B cell (primary cell): Measurements from ENCODE around the gene BBS2. TPM values are rescaled to one million over a fixed set of nuclear protein-coding genes. Genes with fewer than 3 reads are reported as not detected.

ENCODE experiments used
- ATAC-seq: fragments of 200-7000 bp; cut with Tn5 transposase; one replicate; pipeline ENCODE4 v1.10.0; 2021; ENCODE audit warnings: low read depth, mild to moderate bottlenecking, moderate number of reproducible peaks, moderate library complexity
- CTCF ChIA-PET: fragments of 350-600 bp; sonication (Branson Sonifier 250); formaldehyde crosslinking; loops from one replicate; lab custom pipeline; 2021; ENCODE audit warnings: antibody characterized with exemption, inconsistent platforms; lab: Charles Lee
- POLR2A ChIA-PET: fragments of 350-600 bp; sonication (Branson Sonifier 250); formaldehyde crosslinking; loops from one replicate; lab custom pipeline; 2021; ENCODE audit warnings: antibody characterized with exemption; lab: Charles Lee
- DNase-seq: peaks from one replicate; pipeline ENCODE4 v3.0.0; 2013
- H2AFZ ChIP-seq: 2 replicates; pipeline ENCODE4 v1.6.1; 2012; ENCODE audit warnings: mild to moderate bottlenecking, low read depth, low read length; ENCODE audit not compliant: insufficient read depth, poor library complexity, severe bottlenecking
- H3K27ac ChIP-seq, 2 donors: 1 replicate in 1 of 2; 2 replicates in 1 of 2; pipeline ENCODE4 v1.5.1; 2012 to 2013; ENCODE audit warnings: low read length in 2 of 2, mild to moderate bottlenecking in 2 of 2, moderate library complexity in 1 of 2
- H3K27me3 ChIP-seq, 4 experiments: fragments of 200-600 bp in 1 of 4; sonication (generic) in 1 of 4; replicated peaks in 1 of 4; 1 replicate in 2 of 4; 2 replicates in 2 of 4; pipeline versions ENCODE4 v1.6.1 to v1.7.0; 2013 to 2016; ENCODE audit warnings: low read length in 3 of 4, mild to moderate bottlenecking in 2 of 4, mixed read lengths in 1 of 4, moderate library complexity in 1 of 4; ENCODE audit not compliant: insufficient read depth in 4 of 4, control insufficient read depth in 3 of 4; ENCODE audit errors: control extremely low read depth in 1 of 4
- H3K36me3 ChIP-seq, 2 experiments: replicated peaks in 1 of 2; 1 replicate in 1 of 2; 2 replicates in 1 of 2; pipeline versions ENCODE4 v1.6.1 to v1.7.1; 2013; ENCODE audit warnings: low read length in 1 of 2; ENCODE audit not compliant: insufficient read depth in 2 of 2, control insufficient read depth in 1 of 2; ENCODE audit errors: control extremely low read depth in 1 of 2, extremely low read depth in 1 of 2
- H3K4me1 ChIP-seq, 2 donors: fragments of 200-600 bp in 1 of 2; sonication (generic) in 1 of 2; 1 replicate in 1 of 2; 2 replicates in 1 of 2; pipeline versions ENCODE4 v1.5.1 to v1.6.1; 2013 to 2017; ENCODE audit warnings: low read length in 2 of 2; ENCODE audit not compliant: control insufficient read depth in 2 of 2, insufficient read depth in 2 of 2
- H3K4me2 ChIP-seq: replicated peaks from 2 replicates; pipeline ENCODE3; 2012; ENCODE audit warnings: mild to moderate bottlenecking, low read depth, low read length; ENCODE audit not compliant: poor library complexity, severe bottlenecking
- H3K4me3 ChIP-seq, 5 experiments: fragments of 200-600 bp in 1 of 5; sonication (generic) in 1 of 5; 1 replicate in 3 of 5; 2 replicates in 2 of 5; pipeline versions ENCODE4 v1.5.1 to v1.7.0; 2011 to 2016; ENCODE audit warnings: low read length in 4 of 5, mild to moderate bottlenecking in 4 of 5, low read depth in 2 of 5, control low read depth in 1 of 5, moderate library complexity in 1 of 5; ENCODE audit not compliant: insufficient read depth in 1 of 5; ENCODE audit errors: control extremely low read depth in 1 of 5, extremely low read depth in 1 of 5
- H3K79me2 ChIP-seq: fragments of 200-600 bp; sonication (generic); one replicate; pipeline ENCODE4 v1.6.0; 2016; ENCODE audit warnings: low read length; ENCODE audit not compliant: control insufficient read depth, insufficient read depth
- H3K9ac ChIP-seq: fragments of 200-600 bp; sonication (generic); 2 replicates; pipeline ENCODE4 v1.6.1; 2017; ENCODE audit warnings: mild to moderate bottlenecking, low read length, moderate library complexity
- H3K9me3 ChIP-seq, 3 donors: one replicate each; pipeline versions ENCODE4 v1.6.1 to v1.7.1; 2013; ENCODE audit warnings: low read length in 2 of 3; ENCODE audit not compliant: control insufficient read depth in 2 of 3, insufficient read depth in 1 of 3; ENCODE audit errors: control extremely low read depth in 1 of 3
- H4K20me1 ChIP-seq: 2 replicates; pipeline ENCODE4 v1.6.0; 2012; ENCODE audit warnings: mild to moderate bottlenecking, low read length; ENCODE audit not compliant: insufficient read depth, control insufficient read depth, poor library complexity, severe bottlenecking
- H3K27ac Mint-ChIP-seq: one replicate; pipeline ENCODE4 v1.8.0; 2021; ENCODE audit warnings: mixed read lengths
- H3K27me3 Mint-ChIP-seq: one replicate; pipeline ENCODE4 v1.8.0; 2021; ENCODE audit warnings: mixed read lengths
- H3K4me1 Mint-ChIP-seq: one replicate; pipeline ENCODE4 v1.8.0; 2021; ENCODE audit warnings: mixed read lengths
- H3K4me3 Mint-ChIP-seq: one replicate; pipeline ENCODE4 v1.8.0; 2021; ENCODE audit warnings: mixed read lengths
- H3K9me3 Mint-ChIP-seq: one replicate; pipeline ENCODE4 v1.8.0; 2022; ENCODE audit warnings: mixed read lengths; ENCODE audit not compliant: insufficient read depth
- EZH2 ChIP-seq: IDR thresholded peaks from 2 replicates; pipeline ENCODE4 v1.6.1; 2012; ENCODE audit warnings: borderline replicate concordance, low read depth, mild to moderate bottlenecking, moderate library complexity, low read length; ENCODE audit not compliant: insufficient read depth, poor library complexity, severe bottlenecking
- WGBS: methylation state at CpG from one replicate; pipeline ENCODE4 v1.1.5; 2013; ENCODE audit warnings: missing lambda C conversion rate; ENCODE audit not compliant: insufficient coverage; 5-methylcytosine and 5-hydroxymethylcytosine counted together
- intact Hi-C: fragments of 100-400 bp; cut with micrococcal nuclease; formaldehyde crosslinking; loops from one replicate; pipeline ENCODE4 v1.10.0; 2022
- polyA plus RNA-seq: library from polyadenylated mRNA; depleted of rRNA; stranded (reverse); fragments of >200 nt; gene quantifications from 2 replicates; pipeline ENCODE4 v1.2.3, GENCODE V29; 2012
- total RNA-seq, 2 donors: library from RNA; stranded (reverse); fragments of 120-200 nt in 1 of 2; gene quantifications; 1 replicate in 1 of 2; 2 replicates in 1 of 2; pipeline versions ENCODE4 v1.2.3 to v1.2.4, GENCODE V29; 2013 to 2022
- TF ChIP-seq, protein P1 (sequence below): fragments of 200-600 bp; IDR thresholded peaks from one replicate; pipeline ENCODE4 v1.8.0; 2022; ENCODE audit warnings: antibody characterized with exemption, mild to moderate bottlenecking

Gene BBS2
- total and polyA plus RNA-seq, 2 donors (not counting 1 experiment from before 2014, with no cell fraction given) = 49.4 to 63.4 TPM

DNA sequence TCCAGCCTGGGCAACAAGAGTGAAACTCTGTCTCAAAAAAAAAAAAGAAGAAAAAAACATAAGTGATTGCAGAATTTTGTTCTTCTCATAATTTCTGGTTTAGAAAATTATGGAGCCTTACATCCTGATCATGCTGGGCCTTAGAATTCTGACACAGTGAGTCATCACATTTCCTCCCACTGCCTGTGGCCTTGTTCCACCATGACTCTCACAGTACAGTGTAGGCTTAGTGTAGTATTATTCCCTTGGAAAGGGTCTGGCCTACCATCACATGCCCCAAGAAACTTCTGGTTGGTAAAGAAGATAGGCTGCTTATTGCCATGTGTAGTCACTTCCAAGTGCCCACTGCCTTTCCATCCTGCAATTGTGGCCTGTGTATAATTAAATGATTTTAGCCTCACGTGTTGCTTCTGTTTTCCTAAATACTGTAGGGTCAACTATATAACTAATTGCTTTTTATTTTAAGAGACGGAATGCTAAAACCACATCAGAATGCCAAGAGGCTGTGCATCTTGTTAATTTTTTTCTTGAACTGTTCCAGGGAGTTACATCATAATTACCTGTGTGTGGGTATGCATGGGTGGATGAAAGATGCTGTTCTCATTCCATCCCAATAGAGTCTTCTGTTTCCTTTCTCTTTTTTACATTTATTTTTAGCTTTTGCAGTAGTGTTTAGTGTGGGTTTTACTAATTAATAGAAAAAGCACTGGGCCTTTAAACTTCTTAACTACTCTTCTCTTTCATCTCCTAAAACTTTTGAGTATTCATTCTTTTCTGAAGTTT is 42.5 kb downstream of the BBS2 start:
- intact Hi-C loops = no loop called here
- H3K27ac ChIP-seq = no peak overlapping the region
- no peaks in the 10 kb centered on the region for H3K4me1 Mint-ChIP-seq
- no peak overlapping the region for H2AFZ ChIP-seq
- H3K4me2 ChIP-seq = no peak overlapping the region
- H3K9me3 ChIP-seq = no peaks in the 10 kb centered on the region
- H3K79me2 ChIP-seq = no peaks in the 10 kb centered on the region
- H3K4me3 ChIP-seq = no peak overlapping the region
- ChIA-PET POLR2A (no interaction called here), CTCF (no interaction called here)
- no peaks in the 10 kb centered on the region for H3K9me3 Mint-ChIP-seq
- DNase-seq = no peak
- no peaks in the 10 kb centered on the region for H3K27me3 ChIP-seq
- no peaks in the 10 kb centered on the region for H4K20me1 ChIP-seq
- H3K4me3 Mint-ChIP-seq = no peak overlapping the region
- peaks cover 0 to 42% of the 10 kb centered on the region in 2 experiments for H3K36me3 ChIP-seq
- no peak overlapping the region for H3K27ac Mint-ChIP-seq
- TF ChIP-seq, protein P1, sequence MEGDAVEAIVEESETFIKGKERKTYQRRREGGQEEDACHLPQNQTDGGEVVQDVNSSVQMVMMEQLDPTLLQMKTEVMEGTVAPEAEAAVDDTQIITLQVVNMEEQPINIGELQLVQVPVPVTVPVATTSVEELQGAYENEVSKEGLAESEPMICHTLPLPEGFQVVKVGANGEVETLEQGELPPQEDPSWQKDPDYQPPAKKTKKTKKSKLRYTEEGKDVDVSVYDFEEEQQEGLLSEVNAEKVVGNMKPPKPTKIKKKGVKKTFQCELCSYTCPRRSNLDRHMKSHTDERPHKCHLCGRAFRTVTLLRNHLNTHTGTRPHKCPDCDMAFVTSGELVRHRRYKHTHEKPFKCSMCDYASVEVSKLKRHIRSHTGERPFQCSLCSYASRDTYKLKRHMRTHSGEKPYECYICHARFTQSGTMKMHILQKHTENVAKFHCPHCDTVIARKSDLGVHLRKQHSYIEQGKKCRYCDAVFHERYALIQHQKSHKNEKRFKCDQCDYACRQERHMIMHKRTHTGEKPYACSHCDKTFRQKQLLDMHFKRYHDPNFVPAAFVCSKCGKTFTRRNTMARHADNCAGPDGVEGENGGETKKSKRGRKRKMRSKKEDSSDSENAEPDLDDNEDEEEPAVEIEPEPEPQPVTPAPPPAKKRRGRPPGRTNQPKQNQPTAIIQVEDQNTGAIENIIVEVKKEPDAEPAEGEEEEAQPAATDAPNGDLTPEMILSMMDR = no peak
- no peak for TF ChIP-seq EZH2
- no peaks in the 10 kb centered on the region for H3K27me3 Mint-ChIP-seq
- no peak for ATAC-seq
- no peak overlapping the region for H3K9ac ChIP-seq
- WGBS = 100% methylated on average over 1 of the region's 2 CpGs
- H3K4me1 ChIP-seq = no peaks in the 10 kb centered on the region

DNA sequence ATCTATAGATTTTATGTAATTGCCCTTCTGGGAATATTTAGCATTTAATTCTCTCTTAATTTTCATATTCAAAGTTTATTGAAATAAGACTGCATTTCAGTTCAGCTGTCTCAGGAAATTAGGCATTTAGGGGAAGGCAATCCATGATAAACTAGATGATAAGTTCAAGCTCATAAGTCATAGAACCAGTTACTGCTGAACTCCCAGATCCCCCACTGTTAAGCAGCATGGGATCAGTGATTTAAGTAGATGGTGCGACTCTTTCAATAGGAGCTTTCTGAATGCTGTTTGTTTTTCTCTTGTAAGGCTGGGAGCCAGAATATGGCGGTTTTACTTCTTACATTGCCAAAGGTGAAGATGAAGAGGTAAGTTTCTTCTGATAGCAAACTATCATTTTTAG is 44.6 kb downstream of the BBS2 start:
- no peak overlapping the region for H3K4me2 ChIP-seq
- H3K36me3 ChIP-seq = peaks cover 9 to 56% of the 10 kb centered on the region in 2 experiments
- H3K4me1 Mint-ChIP-seq = no peaks in the 10 kb centered on the region
- no peak for TF ChIP-seq EZH2
- TF ChIP-seq, protein P1 = no peak
- intact Hi-C loops = no loop called here
- no peaks in the 10 kb centered on the region for H3K4me1 ChIP-seq
- H3K9ac ChIP-seq = no peak overlapping the region
- CTCF ChIA-PET = interaction anchor here (0.6 to 1.1 kb wide), 2 partner anchors 126 to 227 kb away, joined by 3 to 6 read pairs; no protein-coding TSS in a partner anchor
- no CpG with 5 or more reads among the region's 2 CpGs for WGBS
- no peaks in the 10 kb centered on the region for H3K9me3 Mint-ChIP-seq
- DNase-seq (no peak), ATAC-seq (no peak)
- no peaks in the 10 kb centered on the region for H3K79me2 ChIP-seq
- H3K27ac Mint-ChIP-seq = peak overlapping the region; percentile 28
- no peak overlapping the region for H3K4me3 ChIP-seq
- H2AFZ ChIP-seq = no peak overlapping the region
- H3K27ac ChIP-seq = no peak overlapping the region
- H4K20me1 ChIP-seq = no peaks in the 10 kb centered on the region
- POLR2A ChIA-PET = no interaction called here
- no peaks in the 10 kb centered on the region for H3K9me3 ChIP-seq
- H3K27me3 ChIP-seq = no peaks in the 10 kb centered on the region
- no peak overlapping the region for H3K4me3 Mint-ChIP-seq
- H3K27me3 Mint-ChIP-seq = no peaks in the 10 kb centered on the region
